GM18526 (cell line): ENCODE data around the gene OR8D2.

Source experiments
- POLR2A ChIP-seq: IDR thresholded peaks from 3 replicates; pipeline ENCODE4 v1.6.1; 2011; ENCODE audit not compliant: insufficient read length; ENCODE audit errors: extremely low read depth

OR8D2 gene, protein sequence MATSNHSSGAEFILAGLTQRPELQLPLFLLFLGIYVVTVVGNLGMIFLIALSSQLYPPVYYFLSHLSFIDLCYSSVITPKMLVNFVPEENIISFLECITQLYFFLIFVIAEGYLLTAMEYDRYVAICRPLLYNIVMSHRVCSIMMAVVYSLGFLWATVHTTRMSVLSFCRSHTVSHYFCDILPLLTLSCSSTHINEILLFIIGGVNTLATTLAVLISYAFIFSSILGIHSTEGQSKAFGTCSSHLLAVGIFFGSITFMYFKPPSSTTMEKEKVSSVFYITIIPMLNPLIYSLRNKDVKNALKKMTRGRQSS

DNA sequence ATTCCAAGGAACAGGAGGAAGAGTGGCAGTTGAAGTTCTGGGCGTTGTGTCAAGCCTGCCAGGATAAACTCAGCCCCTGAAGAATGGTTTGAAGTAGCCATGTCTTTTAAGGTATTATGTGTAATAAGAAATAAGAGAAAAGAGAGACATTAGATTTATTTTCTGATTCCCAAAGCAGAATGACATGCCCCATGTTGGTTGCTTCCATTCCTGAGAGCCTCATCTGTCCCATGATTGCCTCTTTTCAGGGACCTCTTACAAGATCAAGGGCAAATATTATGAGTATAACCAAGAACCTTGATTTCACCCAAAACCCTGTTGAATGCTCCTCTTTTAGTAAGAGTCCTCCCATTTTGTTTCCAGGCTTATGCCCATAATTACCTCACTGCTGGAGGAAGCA, at the start of gene OR8D2:
OR8D2 (minus strand) TSS at position 101 of the 400 bp plus-strand sequence; CDS start at position 101, 0 bp downstream.
- TF ChIP-seq POLR2A = no peak

DNA sequence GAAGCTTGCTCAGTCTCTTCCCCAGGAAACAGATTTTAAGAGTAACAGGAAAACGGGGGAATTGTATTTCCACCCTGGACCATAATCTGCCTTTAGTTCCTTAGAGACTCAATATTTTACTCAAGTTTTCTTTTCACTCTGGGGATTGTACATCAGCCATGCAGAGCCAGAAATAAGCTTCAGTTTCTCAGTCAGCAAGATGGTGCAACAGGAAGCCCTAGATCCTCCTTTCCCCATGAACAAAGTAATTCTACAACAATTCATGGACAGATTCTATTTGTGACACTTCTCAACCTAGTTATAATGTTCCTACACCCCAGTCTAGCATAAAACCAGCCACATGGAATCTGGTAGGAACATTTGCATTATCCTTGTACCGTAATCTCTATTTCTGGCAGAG, 39.6 kb upstream of the OR8D2 start:
- no peak for TF ChIP-seq POLR2A

DNA sequence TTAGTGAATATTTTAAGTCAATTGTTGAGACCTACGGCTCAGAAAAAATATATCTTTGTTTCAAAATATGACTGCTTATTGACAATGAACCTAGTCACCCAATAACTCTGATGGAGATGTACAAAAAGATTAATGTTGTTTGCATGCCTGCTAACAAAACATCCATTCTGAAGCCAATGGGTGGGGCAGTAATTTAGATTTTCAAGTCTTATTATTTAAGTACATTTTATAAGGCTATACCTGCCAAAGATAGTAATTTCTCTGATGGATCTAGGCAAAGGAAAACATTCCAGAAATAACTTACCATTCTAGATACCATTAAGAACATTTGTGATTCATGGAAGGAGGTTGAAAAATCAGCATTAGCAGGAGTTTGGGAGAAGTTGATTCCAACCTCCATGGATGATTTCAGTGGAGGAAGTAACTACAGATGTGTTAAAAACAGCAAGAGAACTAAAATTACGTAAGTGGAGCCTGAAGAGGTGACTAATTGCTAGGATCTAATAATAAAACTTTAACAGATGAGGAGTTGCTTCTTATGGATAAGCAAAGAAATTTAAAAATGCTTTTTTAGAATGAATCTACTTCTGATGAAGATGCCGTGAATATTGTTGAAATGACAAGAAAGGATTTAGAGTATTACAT, 26.4 kb upstream of the OR8D2 start:
- TF ChIP-seq POLR2A = no peak

DNA sequence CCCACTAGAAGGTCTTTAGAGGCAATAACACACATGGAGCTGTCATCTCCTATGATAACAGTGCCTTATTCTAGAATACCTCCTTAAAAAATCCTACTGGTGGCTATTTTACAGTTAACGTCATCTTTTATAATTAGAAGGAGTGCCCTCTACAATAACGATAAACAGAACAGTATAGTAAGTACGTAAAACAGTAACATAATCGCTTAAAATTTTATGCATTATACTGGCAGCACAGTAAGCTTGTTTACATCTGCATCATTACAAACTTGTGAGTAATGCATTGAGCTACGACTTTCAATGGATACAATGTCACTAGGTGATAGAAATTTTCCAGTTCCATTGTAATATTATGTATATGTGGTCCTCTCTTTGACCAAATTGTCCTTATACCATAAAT, 24.3 kb upstream of the OR8D2 start:
- TF ChIP-seq POLR2A = no peak

DNA sequence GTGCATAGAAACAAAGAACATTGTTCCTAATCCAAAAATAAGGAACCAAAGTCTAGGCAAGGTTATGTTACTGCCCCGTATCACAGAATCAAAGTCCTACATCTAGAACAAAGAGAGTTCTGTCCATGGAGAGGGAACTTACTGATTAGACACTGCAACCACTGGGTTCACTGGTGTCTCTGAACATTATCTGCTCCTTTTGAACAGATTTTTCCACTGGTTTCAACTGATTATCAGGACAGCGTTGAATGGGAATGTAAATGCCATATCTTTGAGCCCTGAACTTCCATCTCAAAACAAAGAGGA, 20.1 kb upstream of the OR8D2 start:
- TF ChIP-seq POLR2A = no peak

DNA sequence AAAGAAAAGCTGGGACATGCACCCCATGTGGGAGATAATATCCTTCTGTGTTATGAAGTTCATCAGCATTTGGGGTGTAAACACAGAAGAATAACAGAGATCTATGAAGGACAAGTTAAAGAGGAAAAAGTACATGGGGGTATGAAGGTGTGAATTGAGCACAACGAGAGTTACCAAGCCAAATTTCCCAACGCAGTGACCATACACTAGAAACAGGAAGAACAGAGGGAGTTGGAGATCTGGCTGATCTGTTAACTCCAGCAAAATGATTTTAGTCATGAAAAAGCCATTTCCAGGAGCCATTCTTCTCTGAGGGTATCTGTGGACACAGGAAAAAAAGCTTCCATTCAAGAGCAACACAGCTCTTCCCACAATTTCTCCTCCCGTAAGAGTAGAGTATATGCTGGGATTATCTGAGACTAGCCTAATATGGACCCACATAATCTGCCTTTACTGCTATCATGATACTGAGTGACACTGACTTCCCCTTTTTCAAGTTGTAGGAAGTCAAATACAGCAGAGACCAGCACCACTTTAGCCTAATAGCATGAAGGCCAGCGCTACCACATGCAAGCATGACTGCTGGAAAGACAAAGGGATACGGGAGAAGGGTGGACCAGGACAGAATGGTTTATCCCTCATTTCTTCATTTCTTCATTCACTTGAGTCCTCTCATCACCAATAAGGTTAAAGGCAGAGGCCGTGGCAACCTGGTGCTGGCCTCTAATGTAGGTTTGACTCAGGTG, 19.6 kb upstream of the OR8D2 start:
- TF ChIP-seq POLR2A = no peak

DNA sequence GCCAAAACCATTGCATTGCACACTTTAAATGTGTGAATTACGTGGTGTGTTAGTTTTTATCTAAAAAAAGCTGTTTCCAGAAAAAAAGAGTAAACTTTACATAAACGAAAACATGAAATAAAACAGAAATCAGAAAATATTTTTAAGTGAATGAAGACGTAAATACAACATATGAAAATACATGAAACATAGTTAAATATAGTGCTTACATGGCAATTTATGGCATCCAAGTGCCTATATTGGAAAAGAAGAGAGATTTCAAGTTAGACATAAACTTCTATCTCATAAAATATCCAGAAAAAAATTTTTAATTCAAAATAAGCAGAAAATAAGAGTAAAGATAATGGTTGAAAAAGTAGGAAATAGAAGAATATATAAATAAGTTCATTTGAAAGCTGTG, 11.9 kb upstream of the OR8D2 start:
- TF ChIP-seq POLR2A = no peak

DNA sequence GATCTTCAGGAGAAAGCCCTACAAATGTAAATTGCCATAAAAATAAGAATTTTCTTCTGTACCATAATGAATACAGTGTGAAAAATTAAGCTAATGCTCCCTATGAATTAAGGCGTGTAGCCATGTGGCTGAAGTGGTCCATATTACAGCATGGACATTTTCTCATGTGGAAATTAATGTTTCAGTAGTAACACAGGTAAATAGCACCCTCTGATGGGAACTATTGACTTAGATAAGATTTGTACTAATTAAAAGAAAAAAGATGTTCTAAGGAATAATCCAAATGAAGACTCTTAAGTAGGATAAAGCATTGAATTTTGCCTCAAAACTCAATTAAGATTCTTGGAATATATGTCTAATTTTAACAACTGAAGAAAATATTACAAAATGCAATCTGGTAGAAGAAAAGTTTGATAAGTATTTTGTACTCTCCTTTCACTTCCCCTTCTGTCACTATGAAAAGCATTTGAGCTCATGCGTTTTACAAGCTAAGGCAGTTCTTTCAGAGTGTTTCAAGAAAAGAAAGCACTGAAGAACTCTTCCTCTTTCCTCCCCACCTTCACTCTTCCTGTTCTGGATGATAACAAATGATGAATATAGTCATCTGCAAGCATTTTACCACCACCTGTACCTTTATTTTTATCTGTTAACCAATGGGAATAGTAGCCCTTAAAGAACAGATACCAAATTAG, 9.9 kb upstream of the OR8D2 start:
- TF ChIP-seq POLR2A = no peak

DNA sequence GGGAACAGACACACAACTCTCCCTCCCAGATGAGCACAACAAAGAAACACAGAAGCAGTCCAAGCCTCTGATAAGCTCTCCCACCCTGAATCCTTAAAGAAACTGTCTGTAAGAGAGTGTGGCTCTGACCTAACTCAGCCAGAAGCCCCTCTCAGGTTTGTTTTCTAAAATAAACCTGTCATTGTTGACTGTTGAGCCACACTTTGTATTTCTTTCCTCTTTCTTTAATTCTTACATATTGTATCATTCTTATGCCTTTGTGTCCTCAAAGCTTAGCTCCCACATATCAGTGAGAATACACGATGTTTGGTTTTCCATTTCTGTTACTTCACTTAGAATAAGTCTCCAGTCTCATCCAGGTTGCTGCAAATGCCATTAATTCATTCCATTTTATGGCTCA, 7.8 kb upstream of the OR8D2 start:
- no peak for TF ChIP-seq POLR2A

DNA sequence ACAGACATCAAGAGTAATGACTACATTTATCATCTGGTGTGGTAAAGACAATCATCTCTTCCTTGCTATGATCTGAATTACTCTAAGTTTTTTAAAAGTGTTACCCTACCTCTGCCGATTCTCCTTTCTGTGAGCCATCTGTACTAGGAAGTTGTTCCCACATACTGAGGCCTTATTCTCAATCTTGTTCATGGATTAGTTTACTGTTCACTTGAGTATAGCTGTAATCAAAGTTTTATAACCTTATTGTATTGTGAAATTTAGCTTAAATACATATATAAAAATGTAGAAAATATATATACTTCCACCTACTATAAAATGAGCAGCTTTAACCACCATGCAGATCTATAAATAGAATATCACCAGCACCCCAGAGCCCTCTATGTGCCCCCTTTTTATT, 2.4 kb upstream of the OR8D2 start:
- no peak for TF ChIP-seq POLR2A

DNA sequence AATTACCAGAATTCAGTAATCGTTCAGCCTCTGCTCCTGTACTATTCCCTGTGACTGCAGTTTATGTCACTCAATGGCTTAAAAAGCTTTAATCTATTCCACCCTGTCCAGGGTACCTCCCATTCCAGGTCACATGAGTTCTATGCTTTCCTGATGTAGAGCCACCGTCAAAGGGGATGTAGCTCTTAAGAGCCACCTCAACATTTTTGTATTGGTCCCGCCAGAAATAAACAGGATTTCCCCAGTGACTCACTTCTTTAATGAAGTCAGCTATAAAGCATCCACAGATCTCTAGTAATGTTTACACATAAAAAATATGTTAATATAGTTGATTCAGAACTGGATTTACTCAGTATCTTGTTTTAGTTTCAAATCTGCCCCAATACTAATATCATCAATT, 4.9 kb downstream of the OR8D2 start:
- TF ChIP-seq POLR2A = no peak

DNA sequence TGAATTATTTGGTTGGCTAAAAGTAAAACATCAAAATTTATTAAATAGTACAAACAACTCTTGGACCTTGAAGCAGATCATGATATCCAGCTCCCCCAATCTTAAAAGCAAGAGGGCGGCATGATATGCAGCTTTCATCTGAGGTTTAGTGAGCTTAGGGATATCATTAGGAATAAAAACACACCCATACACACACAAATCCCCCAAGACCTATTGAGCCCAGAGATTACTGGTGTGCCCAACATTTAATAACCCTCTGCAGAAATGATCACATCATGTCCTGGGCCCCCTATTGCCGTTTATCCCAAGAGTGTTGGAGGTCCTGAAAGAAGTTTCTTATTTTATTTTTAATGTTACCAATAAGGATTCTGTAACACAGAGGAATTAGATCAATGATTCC, 6.1 kb downstream of the OR8D2 start, which contains the start of gene OR8D1:
OR8D1 (minus strand) TSS at position 101 of the 400 bp plus-strand sequence. CDS start 3,183 bp downstream, outside the sequence.
- TF ChIP-seq POLR2A = no peak

DNA sequence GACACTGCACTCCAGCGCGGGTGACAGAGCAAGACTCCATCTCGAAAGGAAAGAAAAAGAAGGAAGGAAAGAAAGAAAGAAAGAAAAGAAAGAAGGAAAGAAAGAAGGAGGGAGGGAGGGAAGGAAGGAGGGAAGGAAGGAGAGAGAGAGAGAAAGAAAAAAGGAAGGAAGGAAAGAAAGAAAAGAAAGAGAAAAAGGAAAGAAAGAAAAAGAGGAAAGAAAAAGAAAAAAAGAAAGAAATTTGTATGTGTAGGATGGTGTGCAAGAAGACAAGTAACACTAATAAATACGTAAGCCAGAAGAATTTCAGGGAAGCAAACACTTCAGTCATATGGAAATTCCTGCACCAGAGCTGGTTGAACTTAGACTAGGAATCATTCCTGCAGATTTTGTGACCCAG, 6.9 kb downstream of the OR8D2 start:
- TF ChIP-seq POLR2A = no peak

DNA sequence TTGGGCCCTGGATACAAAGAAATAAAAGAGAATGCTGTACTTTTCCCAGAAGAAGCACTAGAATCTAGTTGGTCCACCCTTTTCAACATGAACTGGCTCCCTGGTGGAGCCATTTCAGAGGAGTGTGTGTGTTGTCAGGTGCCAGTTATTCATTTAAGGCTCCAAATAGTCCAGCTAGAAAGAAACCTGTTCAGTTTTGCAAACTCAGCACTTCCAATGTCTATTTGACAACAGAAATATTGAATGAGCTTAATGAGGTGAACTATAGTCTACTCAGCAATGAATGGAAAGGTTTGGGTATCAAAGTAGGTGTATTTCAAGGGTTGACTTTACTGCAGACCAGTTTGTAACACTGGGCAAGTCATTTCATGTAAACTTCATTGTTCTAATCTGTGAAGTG, 8.3 kb downstream of the OR8D2 start:
- no peak for TF ChIP-seq POLR2A

DNA sequence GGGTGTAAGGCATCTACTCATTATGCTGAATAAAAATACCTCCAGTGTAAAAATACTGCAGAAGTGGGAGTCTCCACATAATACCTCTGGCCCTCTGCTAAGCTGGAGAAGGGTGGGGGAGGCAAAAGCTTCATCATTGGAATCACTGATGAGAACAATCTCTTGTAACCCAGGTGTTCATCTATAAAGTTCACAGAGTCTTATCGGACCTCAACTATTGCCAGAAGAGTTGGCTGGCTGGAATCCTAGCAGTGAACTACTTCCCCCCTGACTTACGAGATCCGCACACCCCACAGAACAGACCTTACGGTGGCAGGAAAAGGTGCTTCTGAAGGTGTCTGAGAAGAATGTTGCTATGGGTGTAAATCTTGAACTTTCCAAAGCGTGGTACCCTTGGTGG, 8.7 kb downstream of the OR8D2 start:
- no peak for TF ChIP-seq POLR2A

DNA sequence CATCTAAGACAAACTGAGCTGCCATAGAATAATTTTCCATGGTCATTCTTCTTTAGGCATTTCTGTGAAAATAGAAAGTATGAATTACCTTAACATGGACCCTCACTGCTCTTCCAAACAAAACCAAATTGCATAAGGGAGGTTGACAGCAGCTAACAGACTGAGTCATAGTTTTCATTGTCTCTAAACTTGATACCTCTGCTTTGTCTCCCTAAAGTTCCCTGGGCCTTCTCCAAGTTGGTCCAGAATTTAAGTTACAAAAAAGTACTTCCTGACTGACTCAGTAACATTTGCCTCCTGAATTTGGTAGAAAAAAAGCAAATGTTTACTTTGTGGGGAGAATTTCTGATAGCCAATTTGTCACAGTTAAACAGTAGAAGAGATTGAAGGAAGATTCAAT, 9.3 kb downstream of the OR8D2 start:
- TF ChIP-seq POLR2A = no peak

DNA sequence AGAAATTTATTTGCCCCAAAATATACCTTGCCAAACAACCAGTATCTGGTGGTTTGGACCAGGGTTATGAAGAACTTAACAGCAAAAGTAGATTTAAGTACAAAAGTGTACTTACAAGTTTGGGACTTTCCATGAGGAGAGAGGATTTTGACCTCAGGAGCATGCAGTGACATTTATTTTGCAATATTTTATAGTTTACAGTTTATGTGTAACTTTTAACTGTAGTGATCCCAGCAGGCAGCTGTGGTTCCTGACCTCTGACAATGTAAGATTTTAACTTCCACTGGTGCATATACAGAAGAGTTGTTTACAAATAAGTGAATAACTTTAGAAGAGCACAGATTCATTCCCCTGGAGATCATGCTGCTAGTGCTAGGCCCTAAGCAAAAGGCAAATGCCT, 12.9 kb downstream of the OR8D2 start:
- TF ChIP-seq POLR2A = no peak
